ENCODE results near the gene C1QTNF5. TPM values are rescaled to one million over a fixed set of nuclear protein-coding genes. Genes with fewer than 3 reads are reported as not detected.

Gene C1QTNF5
- total and polyA plus RNA-seq, 7 donors: 3.2 to 12.0 (median 8.1) TPM

- no peak overlapping the region for H3K27ac ChIP-seq
- no peaks in the 10 kb centered on the region for H3K4me1 ChIP-seq
- no peaks in the 10 kb centered on the region for H3K36me3 ChIP-seq (ENCODE audit: insufficient read depth in 1 of 2, low read depth in 1 of 2)
- no peak for TF ChIP-seq CTCF (IDR thresholded peaks at IDR 0.05)
- ATAC-seq (no peak), DNase-seq (no peak)
- H3K27me3 ChIP-seq (ENCODE audit: insufficient read depth in 3 of 3, low read length in 2 of 3): no peaks in the 10 kb centered on the region
- 67 to 80% (median 76%) methylated on average over 2 of the region's 2 CpGs for WGBS, 3 donors
- no peaks in the 10 kb centered on the region for H3K9me3 ChIP-seq
- no peak overlapping the region for H3K4me3 ChIP-seq
- intact Hi-C loops (cut with DNase I): loop anchor here in 1 of 2 donors (10.0 kb wide), 1 partner anchor 185 kb away; the partner anchor contains the start of gene ABCG4
Measured at GRCh38 chr11:119329320-119329719, 11.4 kb downstream of the C1QTNF5 start.

- TF ChIP-seq CTCF (IDR thresholded peaks at IDR 0.05): no peak
- Histone ChIP-seq H3K4me3 (no peak overlapping the region), H3K27ac (no peak overlapping the region), H3K9me3 (no peaks in the 10 kb centered on the region), H3K36me3 (ENCODE audit: insufficient read depth in 1 of 2, low read depth in 1 of 2) (no peaks in the 10 kb centered on the region), H3K4me1 (peaks cover 4% of the 10 kb centered on the region), H3K27me3 (ENCODE audit: insufficient read depth in 3 of 3, low read length in 2 of 3) (no peaks in the 10 kb centered on the region)
- 63 to 73% (median 66%) methylated on average over 4 of the region's 4 CpGs for WGBS, 3 donors
- intact Hi-C loops (cut with DNase I): loop anchor here in 1 of 2 donors (5.0 to 10.0 kb wide), 2 partner anchors 117 to 179 kb away; partner anchors contain the start of genes ABCG4 and CBL
- ATAC-seq (no peak), DNase-seq (no peak)
Measured at GRCh38 chr11:119324189-119324588, 16.5 kb downstream of the C1QTNF5 start.

GRCh38 chr11:119323532-119324033 is 17.1 kb downstream of the C1QTNF5 start:
- 13 to 16% (median 15%) methylated on average over 8 of the region's 8 CpGs for WGBS, 3 donors
- H3K27me3 ChIP-seq (ENCODE audit: insufficient read depth in 3 of 3, low read length in 2 of 3): no peaks in the 10 kb centered on the region
- peak in 2 of 4 donors; percentile 38 to 62 for ATAC-seq
- no peaks in the 10 kb centered on the region for H3K36me3 ChIP-seq (ENCODE audit: insufficient read depth in 1 of 2, low read depth in 1 of 2)
- H3K4me3 ChIP-seq: no peak overlapping the region
- intact Hi-C loops (cut with DNase I): loop anchor here in 1 of 2 donors (5.0 to 10.0 kb wide), 2 partner anchors 116 to 179 kb away; partner anchors contain the start of genes ABCG4 and CBL
- H3K27ac ChIP-seq: no peak overlapping the region
- H3K9me3 ChIP-seq: no peaks in the 10 kb centered on the region
- peak; percentile 73 to 81 for DNase-seq
- H3K4me1 ChIP-seq: peaks cover 4% of the 10 kb centered on the region
- peak; percentile 70 for TF ChIP-seq CTCF (IDR thresholded peaks at IDR 0.05)

GRCh38 chr11:119322921-119323531 is 17.7 kb downstream of the C1QTNF5 start:
- peaks cover 4% of the 10 kb centered on the region for H3K4me1 ChIP-seq
- 79 to 88% (median 80%) methylated on average over 18 to 20 of the region's 20 CpGs for WGBS, 3 donors
- no peak overlapping the region for H3K4me3 ChIP-seq
- peak in 1 of 2 donors; percentile 34 for DNase-seq
- intact Hi-C loops (cut with DNase I): loop anchor here in 1 of 2 donors (5.0 to 10.0 kb wide), 2 partner anchors 116 to 178 kb away; partner anchors contain the start of genes ABCG4 and CBL
- no peak for TF ChIP-seq CTCF (IDR thresholded peaks at IDR 0.05)
- no peaks in the 10 kb centered on the region for H3K36me3 ChIP-seq (ENCODE audit: insufficient read depth in 1 of 2, low read depth in 1 of 2)
- H3K27ac ChIP-seq: peak overlapping the region; percentile 80
- H3K27me3 ChIP-seq (ENCODE audit: insufficient read depth in 3 of 3, low read length in 2 of 3): no peaks in the 10 kb centered on the region
- H3K9me3 ChIP-seq: no peaks in the 10 kb centered on the region
- no peak for ATAC-seq
